GM21390 (cell line): ENCODE data around the gene SPTBN5.
A peak's percentile ranks its signal among the peaks of the same experiment; 100 is the strongest.
"Not testable (repeated sequence)": the region's sequence is repeated elsewhere in the genome, so short reads cannot be mapped to it uniquely, and the experiment has no call there.

Source experiments
- ATAC-seq: cut with Tn5 transposase; IDR thresholded peaks from one replicate; pipeline ENCODE4 v1.9.1; 2021; ENCODE audit not compliant: unreplicated experiment

The SPTBN5 gene

DNA sequence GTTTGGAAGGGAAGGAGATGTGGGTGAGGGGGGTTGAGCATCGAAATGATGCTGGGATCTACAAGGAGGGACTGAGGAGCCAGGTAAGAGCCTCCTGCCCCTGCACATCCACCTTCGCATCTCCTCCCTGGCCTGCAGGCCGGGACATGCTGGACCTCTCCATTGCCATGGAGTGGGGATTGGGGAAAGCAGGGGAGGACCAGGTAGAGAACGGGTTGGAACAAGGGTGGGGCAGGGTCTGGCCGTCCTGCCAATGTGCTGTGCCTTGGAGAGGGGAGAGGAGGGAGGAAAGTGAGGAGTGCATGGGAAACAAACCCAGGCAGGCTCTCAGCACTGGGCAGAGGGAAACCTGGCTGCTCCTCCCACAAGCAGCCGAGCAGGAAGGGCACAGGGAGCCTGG is 44.6 kb downstream of the SPTBN5 start:
- ATAC-seq = no peak

DNA sequence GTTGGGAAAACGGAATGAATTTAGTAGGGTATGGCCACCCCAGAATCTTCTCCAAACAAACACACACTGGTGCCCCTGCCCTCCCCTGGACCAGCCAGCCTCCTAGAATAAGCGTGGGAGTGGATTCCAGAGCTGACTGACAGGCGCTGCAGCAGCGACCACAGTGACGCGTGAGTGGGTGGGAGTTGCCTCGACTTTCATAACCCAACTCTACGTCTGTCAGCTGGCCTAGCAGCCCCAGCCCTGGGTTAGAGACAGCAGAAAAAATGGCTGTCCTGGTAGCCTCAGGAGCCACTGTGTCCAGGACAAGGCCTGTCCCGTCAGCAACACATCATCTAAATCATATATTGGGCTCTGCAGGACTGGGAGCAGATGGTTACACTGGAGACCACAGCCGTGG is 45.2 kb downstream of the SPTBN5 start:
- no peak for ATAC-seq

DNA sequence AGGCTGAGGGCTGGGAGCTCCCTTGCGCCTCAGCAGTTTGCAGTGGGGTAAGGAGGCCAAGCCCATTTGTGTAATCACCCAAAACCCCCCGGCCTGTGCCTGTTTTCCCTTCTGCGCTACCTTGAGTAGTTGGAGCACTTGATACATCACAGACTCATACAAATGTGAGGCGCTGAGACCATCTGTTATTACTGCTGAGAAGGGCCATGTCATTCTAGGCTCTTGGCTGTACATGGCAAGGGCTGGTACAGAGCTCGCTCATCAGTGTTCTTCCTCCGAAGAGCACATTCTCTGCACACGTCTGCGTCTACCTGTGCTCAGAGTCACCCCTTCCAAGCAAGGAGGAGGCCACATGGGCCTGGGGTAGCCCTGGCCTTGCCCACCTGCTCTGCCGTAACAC is 45.9 kb downstream of the SPTBN5 start:
- no peak for ATAC-seq

- ATAC-seq = no peak
Measured at GRCh38 chr15:41847206-41847605, 46.6 kb downstream of the SPTBN5 start.

DNA sequence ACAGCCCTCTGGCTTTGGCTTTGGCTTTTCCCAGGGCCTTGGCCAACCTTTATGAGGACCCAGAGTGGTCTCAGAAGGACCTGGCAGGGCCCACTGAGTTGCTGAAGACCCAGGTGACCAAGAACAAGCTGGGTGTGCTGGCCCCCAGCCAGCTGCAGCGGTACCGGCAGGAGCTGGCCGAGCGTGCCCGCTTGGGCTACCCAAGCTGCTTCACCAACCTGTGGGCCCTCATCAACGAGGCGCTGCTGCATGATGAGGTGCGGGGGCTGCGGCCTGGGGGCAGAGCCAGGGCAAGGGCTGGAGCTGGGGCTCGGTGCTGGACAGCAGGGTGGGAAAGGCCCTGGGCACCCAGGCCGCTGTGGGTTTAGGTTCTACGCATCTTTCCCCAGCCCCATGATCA is 49.0 kb downstream of the SPTBN5 start:
- no peak for ATAC-seq

DNA sequence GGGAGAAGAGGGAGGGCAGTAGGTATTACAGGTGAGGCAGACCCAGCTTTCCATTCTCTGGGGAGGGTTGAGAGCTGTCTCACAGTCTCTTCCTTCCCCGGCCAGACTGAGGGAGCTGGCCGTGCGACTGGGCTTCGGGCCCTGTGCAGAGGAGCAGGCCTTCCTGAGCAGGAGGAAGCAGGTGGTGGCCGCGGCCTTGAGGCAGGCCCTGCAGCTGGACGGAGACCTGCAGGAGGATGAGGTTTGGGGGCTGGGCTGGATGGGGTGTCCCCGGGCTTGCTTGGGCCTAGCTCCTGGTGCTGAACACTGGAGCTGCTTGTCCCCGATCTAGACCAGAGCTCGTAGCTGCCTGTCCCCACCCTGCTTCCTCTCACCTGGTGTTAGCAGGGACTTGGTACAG is 50.3 kb downstream of the SPTBN5 start:
- ATAC-seq = no peak

DNA sequence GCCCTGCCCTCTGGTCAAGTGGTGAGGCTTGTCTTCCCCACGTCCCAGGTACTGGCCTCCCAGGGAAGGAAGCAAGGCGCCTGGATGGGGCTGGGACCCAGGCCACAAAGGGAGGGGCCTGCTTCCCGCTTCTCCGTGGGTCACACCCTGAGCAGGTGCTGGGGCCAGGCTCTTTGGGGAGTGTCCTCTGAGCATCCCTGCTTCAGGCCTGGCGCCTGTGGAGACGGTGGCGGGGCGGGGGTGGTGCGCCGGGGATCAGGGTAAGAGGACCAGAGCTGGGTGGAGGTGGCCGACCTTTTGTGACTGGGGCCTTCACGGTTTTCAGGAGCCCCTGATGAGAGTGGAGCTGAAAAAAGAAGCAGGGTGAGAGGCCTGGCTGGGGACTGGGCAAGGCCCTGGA is 51.6 kb downstream of the SPTBN5 start:
- ATAC-seq = no peak

DNA sequence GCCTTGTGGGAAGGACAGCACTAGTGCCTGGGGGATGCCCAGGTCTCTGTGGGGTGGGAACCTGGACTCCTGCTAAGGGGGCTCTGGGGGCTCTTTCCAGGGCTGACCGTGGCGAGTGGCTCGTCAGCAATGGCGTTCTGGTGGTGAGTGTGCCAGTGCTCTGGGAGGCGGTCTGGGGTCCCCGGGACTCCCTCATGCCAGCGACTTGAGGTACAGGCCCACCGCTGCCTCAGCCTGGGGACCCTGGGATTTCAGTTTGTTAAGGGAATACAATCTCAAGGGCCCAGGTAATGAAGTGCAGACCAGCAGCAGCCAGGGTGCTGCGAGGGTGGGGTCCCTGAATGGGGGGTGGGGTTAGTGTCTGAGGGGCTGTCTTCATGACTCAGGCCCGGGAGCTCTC is 52.7 kb downstream of the SPTBN5 start:
- ATAC-seq = no peak

- ATAC-seq = no peak
Measured at GRCh38 chr15:41840673-41841072, 53.2 kb downstream of the SPTBN5 start.

DNA sequence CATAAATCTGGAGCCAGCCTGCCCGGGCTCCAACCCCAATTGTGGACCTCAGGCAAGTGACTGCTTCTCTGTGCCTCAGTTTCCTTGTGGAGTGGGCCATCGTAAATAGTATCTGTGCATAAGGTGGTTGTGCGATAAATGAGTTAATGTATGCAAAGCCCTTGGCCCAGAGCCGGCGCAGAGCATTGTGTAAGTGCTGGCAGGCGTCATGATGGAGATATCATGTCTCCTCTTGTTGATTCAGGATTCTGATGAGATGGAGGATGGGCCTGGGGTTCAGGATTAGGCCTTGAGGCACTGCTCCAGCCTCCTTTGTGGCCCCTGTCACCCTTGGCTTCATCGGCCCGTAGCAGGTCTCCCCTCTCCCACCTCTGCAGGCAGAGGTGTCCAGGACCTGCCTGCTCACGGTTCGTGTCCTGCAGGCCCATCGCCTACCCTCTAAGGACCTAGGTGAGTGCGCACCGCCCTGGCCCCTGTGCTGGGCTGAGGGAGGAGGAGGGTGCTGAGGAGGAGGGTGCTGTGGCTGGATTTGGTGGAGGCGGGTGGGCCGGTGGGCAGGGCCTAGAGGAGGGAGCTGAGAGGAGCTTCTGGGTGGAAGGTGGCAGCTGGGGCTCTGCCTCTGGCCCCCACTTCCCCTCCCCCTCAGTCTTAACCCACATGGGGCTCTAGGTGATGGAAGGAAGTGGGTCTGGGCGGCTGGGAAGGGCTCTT is 53.9 kb downstream of the SPTBN5 start:
- ATAC-seq = no peak

DNA sequence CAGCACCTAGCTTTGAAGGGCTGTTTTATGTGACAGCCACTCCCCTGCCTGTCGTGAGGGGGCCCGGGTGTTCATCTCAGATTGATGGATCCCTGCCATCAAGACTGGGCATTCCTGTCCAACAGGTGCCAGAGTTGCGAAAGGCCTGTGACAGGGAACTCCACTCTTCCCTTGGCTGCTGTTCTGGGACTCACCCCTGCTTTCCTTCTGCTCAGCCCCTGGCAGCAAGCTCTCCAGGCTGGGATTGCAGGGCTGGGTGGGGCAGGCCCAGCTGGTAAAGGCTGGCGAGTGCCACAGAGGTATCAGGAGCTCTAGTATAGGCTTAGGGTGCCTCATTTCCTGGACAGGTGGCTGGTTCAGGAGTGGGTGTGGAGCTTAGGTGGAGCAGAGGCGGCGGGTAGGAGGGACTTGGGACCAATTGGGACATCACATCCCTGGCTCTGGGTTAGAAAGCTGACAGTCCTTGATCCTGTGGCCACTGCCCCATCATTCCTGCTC is 55.4 kb downstream of the SPTBN5 start, which contains the start of gene PLA2G4B:
PLA2G4B (plus strand) TSS at position 448 of the 498 bp plus-strand sequence. CDS start 67 bp downstream, outside the sequence.
- ATAC-seq = no peak

- no peak for ATAC-seq
Measured at GRCh38 chr15:41836713-41837454, 57.0 kb downstream of the SPTBN5 start.

GRCh38 chr15:41836073-41836472 is 57.8 kb downstream of the SPTBN5 start:
- ATAC-seq = no peak

DNA sequence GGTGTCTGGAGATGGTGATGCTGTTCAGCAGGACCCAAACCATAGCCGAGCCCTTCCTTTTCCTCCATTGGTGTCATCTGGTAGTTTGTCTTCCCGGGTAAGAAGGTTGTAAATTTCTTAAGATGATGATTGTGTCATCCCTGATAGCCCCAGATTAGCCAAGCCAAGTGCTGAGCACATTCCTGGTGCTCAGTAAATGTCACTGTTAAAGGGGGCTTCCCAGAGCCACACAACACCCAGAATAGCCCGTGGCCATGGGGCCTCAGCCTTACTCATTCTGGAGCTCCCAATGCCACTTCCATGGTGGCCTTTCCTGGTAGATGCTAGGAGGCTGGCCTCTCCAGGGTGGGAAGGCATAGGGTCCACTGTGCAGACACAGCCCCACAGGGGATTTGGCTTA is 59.8 kb downstream of the SPTBN5 start:
- no peak for ATAC-seq

DNA sequence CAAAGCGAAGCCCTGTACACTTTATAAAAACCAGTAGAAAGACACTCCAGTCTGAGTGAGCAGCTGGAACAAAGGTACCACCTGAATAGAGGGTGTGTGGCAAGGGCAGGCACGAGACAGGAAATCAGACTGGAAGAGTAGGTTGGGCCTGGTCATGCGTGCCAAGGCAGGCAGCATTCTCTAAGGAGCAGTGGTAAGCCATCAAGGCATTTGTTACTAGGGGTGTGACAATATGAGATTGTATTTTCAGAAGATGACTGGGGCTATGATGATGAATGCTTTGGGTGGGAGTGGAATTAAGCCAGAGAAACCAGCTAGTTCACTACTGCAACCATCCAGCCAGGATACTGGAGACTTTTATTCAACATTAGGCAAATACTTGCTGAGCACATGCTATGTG is 61.0 kb downstream of the SPTBN5 start:
- ATAC-seq = no peak

DNA sequence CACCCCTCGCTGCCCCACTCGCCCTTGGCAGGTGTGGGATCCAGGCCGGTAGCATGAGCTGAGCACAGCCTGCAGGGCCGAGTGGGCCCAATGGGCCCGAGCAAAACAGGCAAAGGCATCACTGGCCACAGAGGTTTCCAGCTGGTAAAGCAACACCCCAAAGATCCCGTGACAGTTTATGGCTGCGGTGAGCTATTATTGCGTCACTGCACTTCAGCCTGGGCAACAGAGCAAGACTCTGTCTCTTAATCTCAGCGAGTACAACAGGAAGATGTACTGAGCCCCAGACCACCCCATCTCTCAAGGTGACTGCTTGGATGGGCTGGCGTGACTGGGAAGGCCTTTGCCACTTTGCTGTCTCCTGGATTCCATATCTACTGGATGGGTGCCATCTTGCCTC is 61.6 kb downstream of the SPTBN5 start:
- no peak for ATAC-seq

GRCh38 chr15:41831291-41831690 is 62.6 kb downstream of the SPTBN5 start:
- not testable (repeated sequence) for ATAC-seq

- ATAC-seq = no peak
Measured at GRCh38 chr15:41829959-41830646, 63.8 kb downstream of the SPTBN5 start.

- no peak for ATAC-seq
Measured at GRCh38 chr15:41828807-41829141, 65.1 kb downstream of the SPTBN5 start.

DNA sequence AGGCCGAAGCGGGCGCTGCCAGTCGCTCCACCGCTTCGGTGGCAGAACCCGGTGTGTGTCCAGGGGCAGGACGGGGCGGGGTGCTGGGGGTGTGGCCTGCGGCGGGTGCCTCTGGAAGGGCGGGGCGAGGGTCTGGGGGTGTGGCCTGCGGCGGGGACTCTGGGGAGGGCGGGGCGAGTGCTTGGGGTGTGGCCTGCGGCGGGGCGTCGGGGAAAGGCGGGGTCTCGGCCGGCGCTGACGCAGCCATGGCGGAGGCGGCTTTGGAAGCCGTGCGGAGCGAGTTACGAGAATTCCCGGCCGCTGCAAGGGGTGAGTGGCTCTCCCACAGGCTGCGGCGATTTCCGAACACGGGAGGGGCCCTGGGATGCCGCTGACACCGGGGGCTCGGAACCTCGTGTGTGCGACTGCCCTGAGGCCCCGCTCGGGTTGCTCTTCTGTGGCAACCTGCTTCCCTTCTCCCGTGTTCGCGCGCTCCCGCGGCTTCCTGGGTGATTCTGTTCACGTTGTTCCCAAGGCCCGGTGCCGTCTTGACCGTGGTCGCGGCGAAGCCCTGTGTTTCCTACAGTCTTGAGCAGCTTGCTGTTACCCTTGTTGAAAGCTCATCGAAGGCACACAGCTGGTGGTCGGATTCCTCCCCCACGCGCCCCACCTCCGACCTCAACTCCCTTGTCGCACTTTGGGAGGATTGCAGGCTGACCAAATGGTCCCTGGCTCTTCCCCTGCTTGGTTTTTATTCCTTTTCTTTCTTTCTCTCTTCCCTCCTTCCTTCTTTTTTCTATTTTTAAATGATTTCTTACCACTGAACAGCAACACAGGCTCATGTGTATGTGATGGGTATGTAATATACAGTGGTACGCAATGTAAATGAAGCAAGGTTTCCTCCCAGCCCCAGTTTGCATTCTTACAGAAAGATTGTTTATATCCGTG is 65.7 kb downstream of the SPTBN5 start, which contains the start of gene JMJD7:
JMJD7 (plus strand) TSS at position 213 of the 927 bp plus-strand sequence; CDS start at position 246, 33 bp downstream.
- ATAC-seq = peak; percentile 69
